ENCODE data around the gene ARAF. TPM values are rescaled to one million over a fixed set of nuclear protein-coding genes. Genes with fewer than 3 reads are reported as not detected.

The ARAF gene
- total and polyA plus RNA-seq, 2 donors (not counting 3 experiments of a cell fraction or from before 2014, with no cell fraction given) = 62.7 to 69.5 TPM

DNA sequence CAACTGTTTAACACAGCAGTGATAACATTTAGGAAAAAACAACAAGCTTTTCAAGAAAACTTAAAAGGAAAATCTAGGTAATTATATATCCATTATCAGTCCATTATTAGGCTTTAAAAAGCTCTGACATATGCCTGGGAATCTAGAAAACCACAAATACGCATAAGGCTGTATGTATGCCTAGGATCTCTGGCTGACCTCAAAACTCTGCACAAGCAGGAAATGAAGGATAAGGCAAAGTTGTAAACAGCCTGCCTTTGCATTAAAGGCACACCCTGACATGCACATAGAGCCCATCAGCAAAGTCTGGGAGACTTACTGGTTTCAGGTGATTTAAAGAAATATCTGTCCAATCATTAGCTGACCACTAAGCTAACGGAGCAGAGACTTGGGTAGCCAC lies 35.3 kb downstream of the ARAF start:
- dilution Hi-C loops (cut with MboI; ENCODE audit: extremely low pct_ligation_motif_present, low sequenced_read_pairs) (no loop called here), intact Hi-C loops (cut with micrococcal nuclease) (no loop called here)
- FAIRE-seq (no peak), DNase-seq (ENCODE audit: low read depth, low spot score) (no peak)
- no peak overlapping the region for H3K4me2 ChIP-seq (ENCODE audit: insufficient read depth, low read length)
- no peak overlapping the region for H3K4me3 ChIP-seq (replicated peaks in 1 of 3; ENCODE audit: insufficient read depth in 1 of 3, low read depth in 1 of 3, low read length in 3 of 3)
- BruUV-seq (replicated peaks) = no TSS peak
- H4K20me1 ChIP-seq (replicated peaks; ENCODE audit: control insufficient read depth, extremely low read depth, insufficient read depth, low read length) = no peaks in the 10 kb centered on the region
- TF ChIP-seq, protein P1, sequence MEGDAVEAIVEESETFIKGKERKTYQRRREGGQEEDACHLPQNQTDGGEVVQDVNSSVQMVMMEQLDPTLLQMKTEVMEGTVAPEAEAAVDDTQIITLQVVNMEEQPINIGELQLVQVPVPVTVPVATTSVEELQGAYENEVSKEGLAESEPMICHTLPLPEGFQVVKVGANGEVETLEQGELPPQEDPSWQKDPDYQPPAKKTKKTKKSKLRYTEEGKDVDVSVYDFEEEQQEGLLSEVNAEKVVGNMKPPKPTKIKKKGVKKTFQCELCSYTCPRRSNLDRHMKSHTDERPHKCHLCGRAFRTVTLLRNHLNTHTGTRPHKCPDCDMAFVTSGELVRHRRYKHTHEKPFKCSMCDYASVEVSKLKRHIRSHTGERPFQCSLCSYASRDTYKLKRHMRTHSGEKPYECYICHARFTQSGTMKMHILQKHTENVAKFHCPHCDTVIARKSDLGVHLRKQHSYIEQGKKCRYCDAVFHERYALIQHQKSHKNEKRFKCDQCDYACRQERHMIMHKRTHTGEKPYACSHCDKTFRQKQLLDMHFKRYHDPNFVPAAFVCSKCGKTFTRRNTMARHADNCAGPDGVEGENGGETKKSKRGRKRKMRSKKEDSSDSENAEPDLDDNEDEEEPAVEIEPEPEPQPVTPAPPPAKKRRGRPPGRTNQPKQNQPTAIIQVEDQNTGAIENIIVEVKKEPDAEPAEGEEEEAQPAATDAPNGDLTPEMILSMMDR (IDR thresholded peaks at IDR 0.05; ENCODE audit: extremely low read depth in 1 of 2, insufficient read depth in 1 of 2, low read depth in 1 of 2, low read length in 2 of 2) = no peak
- TF ChIP-seq MAX (IDR thresholded peaks at IDR 0.05; ENCODE audit: insufficient read depth, insufficient read length) (no peak), JUN (IDR thresholded peaks at IDR 0.05; ENCODE audit: borderline replicate concordance, insufficient read depth, insufficient read length, low read depth) (no peak), GATA2 (IDR thresholded peaks at IDR 0.05; ENCODE audit: insufficient read depth, insufficient read length, low read depth, low read length) (no peak), POLR2AphosphoS5 (IDR thresholded peaks at IDR 0.05; ENCODE audit: insufficient read depth, low read depth, low read length) (no peak), MYC (IDR thresholded peaks at IDR 0.05; ENCODE audit: low read depth, low read length) (no peak), FOS (IDR thresholded peaks at IDR 0.05; ENCODE audit: borderline replicate concordance, insufficient read depth, low read length) (no peak), POLR2A (IDR thresholded peaks at IDR 0.05; ENCODE audit: low read depth, low read length) (no peak), EZH2 (IDR thresholded peaks at IDR 0.05; ENCODE audit: borderline replicate concordance, low read depth, low read length, severe bottlenecking) (no peak)
- H3K27me3 ChIP-seq (ENCODE audit: control insufficient read depth in 2 of 2, insufficient read depth in 2 of 2, low read length in 2 of 2) = peaks cover 0 to 2% of the 10 kb centered on the region in 2 experiments
- no peak overlapping the region for H3K27ac ChIP-seq (ENCODE audit: insufficient read depth, low read depth, low read length)
- no peak overlapping the region for H2AFZ ChIP-seq (ENCODE audit: low read depth, low read length)
- H3K9me1 ChIP-seq (replicated peaks; ENCODE audit: control insufficient read depth, extremely low read depth, insufficient read depth, low read length) = no peaks in the 10 kb centered on the region
- no peaks in the 10 kb centered on the region for H3K79me2 ChIP-seq (ENCODE audit: control insufficient read depth, insufficient read depth, low read length)
- ChIA-PET POLR2A (no interaction called here), CTCF (no interaction called here)
- no peaks in the 10 kb centered on the region for H3K36me3 ChIP-seq (ENCODE audit: control insufficient read depth in 2 of 2, extremely low read depth in 1 of 2, insufficient read depth in 2 of 2, low read length in 2 of 2)
- no peaks in the 10 kb centered on the region for H3K4me1 ChIP-seq (ENCODE audit: control insufficient read depth, extremely low read depth, insufficient read depth, low read length)
- H3K9me3 ChIP-seq (replicated peaks; ENCODE audit: control insufficient read depth, insufficient read depth, low read length) = no peaks in the 10 kb centered on the region
- no peak overlapping the region for H3K9ac ChIP-seq (replicated peaks; ENCODE audit: extremely low read depth, insufficient read depth, low read length)

Measured in endothelial cell of umbilical vein (primary cell).